H1 (cell line): ENCODE measurements around the gene TCAF1. TPM values are rescaled to one million over a fixed set of nuclear protein-coding genes. Genes with fewer than 3 reads are reported as not detected.
"Not testable (repeated sequence)": the region's sequence is repeated elsewhere in the genome, so short reads cannot be mapped to it uniquely, and the experiment has no call there.

Experiments
- CTCF ChIA-PET: fragments of 300-600 bp; sonication (Branson Sonifier 250); formaldehyde crosslinking; loops from one replicate; lab custom pipeline; 2021; ENCODE audit not compliant: partially characterized antibody; lab: Charles Lee
- POLR2A ChIA-PET: fragments of 300-600 bp; sonication (Branson Sonifier 250); formaldehyde crosslinking; loops from one replicate; lab custom pipeline; 2021; ENCODE audit warnings: inconsistent platforms; ENCODE audit not compliant: partially characterized antibody; lab: Charles Lee
- DNase-seq, 2 experiments: peaks; one replicate each; pipeline versions ENCODE4 v3.0.0 to v3.0.0-alpha.2; 2010 to 2022; ENCODE audit warnings: low spot score in 2 of 2, low read depth in 1 of 2, mixed read lengths in 1 of 2
- FAIRE-seq: peaks from 2 replicates; lab custom pipeline; 2011; peaks lifted over from hg19 to GRCh38; lab: Jason Lieb, UNC
- H2AFZ ChIP-seq: 2 replicates; pipeline ENCODE4 v1.8.1; 2012; ENCODE audit warnings: low read length, inconsistent platforms
- H2AK5ac ChIP-seq: 2 replicates; pipeline ENCODE4 v1.6.1; 2013; ENCODE audit warnings: low read depth, low read length
- H2BK120ac ChIP-seq: replicated peaks from 2 replicates; pipeline ENCODE3; 2013; ENCODE audit warnings: low read depth, low read length, inconsistent platforms
- H2BK12ac ChIP-seq: 2 replicates; pipeline ENCODE4 v1.6.1; 2013; ENCODE audit warnings: low read depth, low read length
- H2BK15ac ChIP-seq: 2 replicates; pipeline ENCODE4 v1.6.1; 2013; ENCODE audit warnings: low read length
- H2BK20ac ChIP-seq: 2 replicates; pipeline ENCODE4 v1.6.1; 2013; ENCODE audit warnings: low read length
- H2BK5ac ChIP-seq: 2 replicates; pipeline ENCODE4 v1.6.1; 2013; ENCODE audit warnings: low read depth, low read length
- H3K14ac ChIP-seq: 2 replicates; pipeline ENCODE4 v1.6.1; 2013; ENCODE audit warnings: inconsistent platforms; ENCODE audit not compliant: insufficient read length
- H3K18ac ChIP-seq: 2 replicates; pipeline ENCODE4 v1.6.1; 2013; ENCODE audit warnings: low read length; ENCODE audit errors: extremely low read depth
- H3K23ac ChIP-seq: 2 replicates; pipeline ENCODE4 v1.6.1; 2013; ENCODE audit warnings: inconsistent platforms; ENCODE audit not compliant: insufficient read length
- H3K23me2 ChIP-seq: 2 replicates; pipeline ENCODE4 v1.6.1; 2013; ENCODE audit warnings: low read depth, low read length
- H3K27ac ChIP-seq: 2 replicates; pipeline ENCODE4 v1.6.1; 2011; ENCODE audit warnings: low read depth, low read length, inconsistent platforms
- H3K27me3 ChIP-seq, 4 experiments: replicated peaks in 1 of 4; 1 replicate in 1 of 4; 2 replicates in 3 of 4; pipeline versions ENCODE4 v1.6.1 to v1.8.1; 2011 to 2013; ENCODE audit warnings: low read length in 3 of 4, mild to moderate bottlenecking in 3 of 4, inconsistent platforms in 2 of 4, mixed read lengths in 2 of 4, moderate library complexity in 1 of 4; ENCODE audit not compliant: control insufficient read depth in 3 of 4, insufficient read depth in 3 of 4; ENCODE audit errors: extremely low read depth in 1 of 4
- H3K36me3 ChIP-seq, 4 experiments: 2 replicates each; pipeline versions ENCODE4 v1.6.1 to v1.8.1; 2011 to 2013; ENCODE audit warnings: mild to moderate bottlenecking in 4 of 4, low read length in 3 of 4, moderate library complexity in 2 of 4, control low read depth in 1 of 4, inconsistent platforms in 1 of 4; ENCODE audit not compliant: insufficient read depth in 4 of 4, control insufficient read depth in 2 of 4
- H3K4ac ChIP-seq: replicated peaks from 2 replicates; pipeline ENCODE3; 2013; ENCODE audit warnings: low read length, low read depth, mixed read lengths, inconsistent platforms; ENCODE audit not compliant: insufficient read length
- H3K4me1 ChIP-seq, 4 experiments: replicated peaks in 1 of 4; 1 replicate in 1 of 4; 2 replicates in 3 of 4; pipeline versions ENCODE4 v1.6.1 to v1.8.1; 2011 to 2013; ENCODE audit warnings: low read length in 3 of 4, inconsistent platforms in 2 of 4, mixed read lengths in 1 of 4; ENCODE audit not compliant: insufficient read depth in 4 of 4, control insufficient read depth in 3 of 4
- H3K4me2 ChIP-seq, 2 experiments: 2 replicates each; pipeline versions ENCODE4 v1.6.1 to v1.8.1; 2011 to 2013; ENCODE audit warnings: low read depth in 2 of 2, low read length in 2 of 2, control low read depth in 1 of 2, inconsistent platforms in 1 of 2, mild to moderate bottlenecking in 1 of 2; ENCODE audit not compliant: insufficient read depth in 1 of 2
- H3K4me3 ChIP-seq, 4 experiments: fragments of 200-600, 300-600 bp in 1 of 4; sonication (generic), shearing (Covaris generic), sonication (Bioruptor Twin) in 1 of 4; 2 replicates each; pipeline versions ENCODE4 v1.5.1 to v1.8.1; 2011 to 2016; ENCODE audit warnings: low read length in 4 of 4, low read depth in 3 of 4, control low read depth in 2 of 4, inconsistent platforms in 2 of 4, mild to moderate bottlenecking in 2 of 4, mixed read lengths in 1 of 4, moderate library complexity in 1 of 4; ENCODE audit not compliant: insufficient read depth in 2 of 4; ENCODE audit errors: extremely low read depth in 1 of 4
- H3K56ac ChIP-seq: replicated peaks from 2 replicates; pipeline ENCODE3; 2013; ENCODE audit warnings: low read depth, mild to moderate bottlenecking, mixed read lengths, low read length, inconsistent platforms; ENCODE audit not compliant: insufficient read length
- H3K79me1 ChIP-seq: 2 replicates; pipeline ENCODE4 v1.6.1; 2013; ENCODE audit warnings: low read depth, low read length, control low read depth
- H3K79me2 ChIP-seq, 2 experiments: 2 replicates each; pipeline versions ENCODE4 v1.6.1 to v1.8.1; 2012 to 2013; ENCODE audit warnings: low read length in 2 of 2, mild to moderate bottlenecking in 2 of 2, inconsistent platforms in 1 of 2; ENCODE audit not compliant: insufficient read depth in 2 of 2, control insufficient read depth in 1 of 2
- H3K9ac ChIP-seq, 4 experiments: replicated peaks in 1 of 4; 1 replicate in 1 of 4; 2 replicates in 3 of 4; pipeline versions ENCODE4 v1.6.1 to v1.8.1; 2011 to 2013; ENCODE audit warnings: low read depth in 3 of 4, low read length in 3 of 4, control low read depth in 2 of 4, mild to moderate bottlenecking in 2 of 4, moderate library complexity in 2 of 4, inconsistent platforms in 1 of 4; ENCODE audit errors: extremely low read depth in 1 of 4
- H3K9me3 ChIP-seq, 2 experiments: 2 replicates each; pipeline versions ENCODE4 v1.6.1 to v1.8.1; 2012 to 2013; ENCODE audit warnings: mild to moderate bottlenecking in 2 of 2, moderate library complexity in 2 of 2, control low read depth in 1 of 2, inconsistent platforms in 1 of 2, low read depth in 1 of 2, low read length in 1 of 2, mixed read lengths in 1 of 2; ENCODE audit not compliant: insufficient read depth in 2 of 2
- H4K20me1 ChIP-seq, 2 experiments: replicated peaks in 1 of 2; 2 replicates each; pipeline versions ENCODE3 to v1.8.1; 2011 to 2013; ENCODE audit warnings: inconsistent platforms in 2 of 2, low read length in 2 of 2, mild to moderate bottlenecking in 1 of 2; ENCODE audit not compliant: insufficient read depth in 2 of 2, control insufficient read depth in 1 of 2
- H4K5ac ChIP-seq: 2 replicates; pipeline ENCODE4 v1.6.1; 2013; ENCODE audit warnings: low read length, low read depth, mixed read lengths, inconsistent platforms; ENCODE audit not compliant: insufficient read length
- H4K8ac ChIP-seq: 2 replicates; pipeline ENCODE4 v1.8.0; 2013; ENCODE audit warnings: mild to moderate bottlenecking, moderate library complexity, low read length, inconsistent platforms; ENCODE audit not compliant: insufficient read depth; ENCODE audit errors: extremely low read depth
- H4K91ac ChIP-seq: replicated peaks from 2 replicates; pipeline ENCODE3; 2013; ENCODE audit warnings: low read length, mixed read lengths, inconsistent platforms; ENCODE audit not compliant: insufficient read length
- WGBS, 2 experiments: shearing (Covaris generic) in 1 of 2; methylation state at CpG; one replicate each; pipeline versions ENCODE4 v1.1.6 to v1.1.7; 2013 to 2015; ENCODE audit warnings: low lambda C conversion rate in 2 of 2, mixed read lengths in 2 of 2, inconsistent platforms in 1 of 2, low coverage in 1 of 2, missing lambda C conversion rate in 1 of 2; ENCODE audit not compliant: insufficient replicate concordance in 2 of 2, insufficient coverage in 1 of 2, insufficient read length in 1 of 2; ENCODE audit errors: extremely low coverage in 1 of 2, missing lambda C conversion rate in 1 of 2; 5-methylcytosine and 5-hydroxymethylcytosine counted together
- polyA plus RNA-seq, 7 experiments: library from polyadenylated mRNA; depleted of rRNA in 3 of 7; stranded (reverse) in 5 of 7; unstranded in 2 of 7; fragments of >200 nt in 5 of 7; fragments of 200-250 nt in 2 of 7; gene quantifications; 1 replicate in 5 of 7; 2 replicates in 1 of 7; 4 replicates in 1 of 7; pipeline versions ENCODE4 v1.2.1 to v1.2.3, GENCODE V29; 2011 to 2013; ENCODE audit warnings: missing spikeins in 2 of 7, mixed read lengths in 2 of 7
- total RNA-seq: library from RNA; stranded (reverse); fragmentation: NEBNext Ultra II Directional; extraction: Animal tissue kit (Norgen Biotek cat#: 25700); gene quantifications from 2 replicates; pipeline ENCODE4 v1.2.1, GENCODE V29; 2021

Gene TCAF1
- total and polyA plus RNA-seq, 2 of the 8 experiments (the other 6 are each of a cell fraction or from before 2014, with no cell fraction given): 9.6 to 28.0 TPM

GRCh38 chr7:143857994-143858393 is 44.0 kb downstream of the TCAF1 start:
- H2AFZ ChIP-seq, H3K23ac ChIP-seq, POLR2A ChIA-PET, H2BK12ac ChIP-seq, H2BK5ac ChIP-seq, FAIRE-seq, CTCF ChIA-PET, H3K23me2 ChIP-seq, H3K27me3 ChIP-seq, H3K4me2 ChIP-seq, H3K14ac ChIP-seq, H3K9ac ChIP-seq, H2BK15ac ChIP-seq, H3K56ac ChIP-seq, DNase-seq, H2BK20ac ChIP-seq, H3K27ac ChIP-seq, H3K4ac ChIP-seq, H3K79me2 ChIP-seq, H3K4me3 ChIP-seq, H2AK5ac ChIP-seq, H3K4me1 ChIP-seq, H3K36me3 ChIP-seq, H3K9me3 ChIP-seq, H4K20me1 ChIP-seq, H2BK120ac ChIP-seq, H4K91ac ChIP-seq, H4K8ac ChIP-seq, H3K79me1 ChIP-seq, H4K5ac ChIP-seq, H3K18ac ChIP-seq: not testable (repeated sequence)
- no CpG with 5 or more reads among the region's 2 CpGs for whole genome bisulfite sequencing, 2 experiments

DNA sequence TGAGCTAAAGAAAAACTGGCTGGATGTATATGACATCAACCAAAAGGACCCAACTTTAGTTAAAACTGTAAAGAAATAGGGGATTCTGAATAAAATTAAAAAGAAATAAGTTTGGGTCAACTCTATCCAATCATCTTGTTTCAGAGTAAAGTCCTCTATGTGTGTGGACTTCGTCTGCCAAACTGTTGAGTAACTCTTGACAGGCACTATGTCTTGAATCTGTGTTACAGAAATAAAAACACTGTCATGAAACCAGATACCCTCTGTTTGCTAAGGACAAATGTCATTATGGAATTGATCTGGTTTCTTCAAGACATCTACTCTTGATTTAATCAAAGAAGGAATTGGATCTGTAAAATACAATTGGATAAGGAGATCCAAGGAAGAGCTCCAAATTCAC is 46.5 kb downstream of the TCAF1 start:
- H2BK20ac ChIP-seq, H2BK12ac ChIP-seq, H2BK5ac ChIP-seq, H4K8ac ChIP-seq, H3K18ac ChIP-seq, H4K91ac ChIP-seq, H3K79me2 ChIP-seq, H3K79me1 ChIP-seq, H3K9ac ChIP-seq, H4K5ac ChIP-seq, H3K27me3 ChIP-seq, FAIRE-seq, H3K36me3 ChIP-seq, H2AFZ ChIP-seq, H4K20me1 ChIP-seq, H3K4me2 ChIP-seq, H3K27ac ChIP-seq, H2BK15ac ChIP-seq, H3K56ac ChIP-seq, POLR2A ChIA-PET, DNase-seq, H3K4me3 ChIP-seq, H3K14ac ChIP-seq, CTCF ChIA-PET, H3K23me2 ChIP-seq, H3K23ac ChIP-seq, H3K9me3 ChIP-seq, H3K4ac ChIP-seq, H2BK120ac ChIP-seq, H2AK5ac ChIP-seq, H3K4me1 ChIP-seq: not testable (repeated sequence)
- WGBS, 2 experiments: no CpG with 5 or more reads among the region's 1 CpG
